ENCODE results near the gene CORO2B.

Gene CORO2B

GRCh38 chr15:68592054-68592453 lies 13.3 kb downstream of the CORO2B start:
- DNase-seq (ENCODE audit: low read depth), result no peak

- DNase-seq (ENCODE audit: low read depth), result no peak
These were observed 13.8 kb downstream of the CORO2B start for GRCh38 chr15:68592544-68592943.

GRCh38 chr15:68593341-68593740 lies 14.5 kb downstream of the CORO2B start:
- DNase-seq (ENCODE audit: low read depth), result no peak

- DNase-seq (ENCODE audit: low read depth), result no peak
These were observed 15.2 kb downstream of the CORO2B start for GRCh38 chr15:68593828-68594532.

GRCh38 chr15:68594533-68595259 lies 15.9 kb downstream of the CORO2B start:
- DNase-seq (ENCODE audit: low read depth), result no peak

- no peak for DNase-seq (ENCODE audit: low read depth)
These were observed 16.4 kb downstream of the CORO2B start for GRCh38 chr15:68595260-68595564.

GRCh38 chr15:68595761-68596160 lies 17.0 kb downstream of the CORO2B start:
- no peak for DNase-seq (ENCODE audit: low read depth)

- DNase-seq (ENCODE audit: low read depth), result no peak
These were observed 17.9 kb downstream of the CORO2B start for GRCh38 chr15:68596691-68597090.

- DNase-seq (ENCODE audit: low read depth), result no peak
These were observed 18.8 kb downstream of the CORO2B start for GRCh38 chr15:68597581-68597980.

GRCh38 chr15:68598171-68599152 lies 19.7 kb downstream of the CORO2B start:
- no peak for DNase-seq (ENCODE audit: low read depth)

- no peak for DNase-seq (ENCODE audit: low read depth)
These were observed 20.4 kb downstream of the CORO2B start for GRCh38 chr15:68599153-68599545.

- DNase-seq (ENCODE audit: low read depth), result peak; percentile 52
These were observed 20.8 kb downstream of the CORO2B start for GRCh38 chr15:68599560-68600071.

- no peak for DNase-seq (ENCODE audit: low read depth)
These were observed 22.7 kb downstream of the CORO2B start for GRCh38 chr15:68601206-68602197.

- no peak for DNase-seq (ENCODE audit: low read depth)
These were observed 23.8 kb downstream of the CORO2B start for GRCh38 chr15:68602459-68603215.

GRCh38 chr15:68603216-68603595 lies 24.4 kb downstream of the CORO2B start:
- no peak for DNase-seq (ENCODE audit: low read depth)

GRCh38 chr15:68603951-68604350 lies 25.2 kb downstream of the CORO2B start:
- DNase-seq (ENCODE audit: low read depth), result no peak

- peak; percentile 74 for DNase-seq (ENCODE audit: low read depth)
These were observed 26.2 kb downstream of the CORO2B start for GRCh38 chr15:68604840-68605478.

GRCh38 chr15:68606375-68606774 lies 27.6 kb downstream of the CORO2B start:
- DNase-seq (ENCODE audit: low read depth), result no peak

GRCh38 chr15:68608206-68608843 lies 29.5 kb downstream of the CORO2B start:
- DNase-seq (ENCODE audit: low read depth), result no peak
